GM19324 (cell line): ENCODE data around the gene TRAK1.
A peak's percentile ranks its signal among the peaks of the same experiment; 100 is the strongest.
"Not testable (repeated sequence)": the region's sequence is repeated elsewhere in the genome, so short reads cannot be mapped to it uniquely, and the experiment has no call there.

Experiments used
- ATAC-seq: cut with Tn5 transposase; IDR thresholded peaks from one replicate; pipeline ENCODE4 v1.9.1; 2021; ENCODE audit warnings: mild to moderate bottlenecking, moderate library complexity; ENCODE audit not compliant: unreplicated experiment, low FRiP score

Gene TRAK1

GRCh38 chr3:42095540-42095939 lies 4.4 kb downstream of the TRAK1 start:
- no peak for ATAC-seq

- ATAC-seq: no peak
Observed at GRCh38 chr3:42096796-42097565, 5.8 kb downstream of the TRAK1 start.

GRCh38 chr3:42097566-42097946 lies 6.4 kb downstream of the TRAK1 start:
- no peak for ATAC-seq

- ATAC-seq: no peak
Observed at GRCh38 chr3:42098171-42098570, 7.0 kb downstream of the TRAK1 start.

- ATAC-seq: no peak
Observed at GRCh38 chr3:42099020-42099765, 8.0 kb downstream of the TRAK1 start.

- ATAC-seq: no peak
Observed at GRCh38 chr3:42101048-42101447, 9.9 kb downstream of the TRAK1 start.

GRCh38 chr3:42101481-42101880 lies 10.3 kb downstream of the TRAK1 start:
- ATAC-seq: no peak

GRCh38 chr3:42102571-42102970 lies 11.4 kb downstream of the TRAK1 start:
- no peak for ATAC-seq

GRCh38 chr3:42103921-42104665 lies 12.9 kb downstream of the TRAK1 start:
- ATAC-seq: not testable (repeated sequence)

- not testable (repeated sequence) for ATAC-seq
Observed at GRCh38 chr3:42105994-42106393, 14.8 kb downstream of the TRAK1 start.

- ATAC-seq: no peak
Observed at GRCh38 chr3:42106646-42107045, 15.5 kb downstream of the TRAK1 start.

- ATAC-seq: no peak
Observed at GRCh38 chr3:42110631-42111030, 19.5 kb downstream of the TRAK1 start.

- no peak for ATAC-seq
Observed at GRCh38 chr3:42114130-42114725, 23.1 kb downstream of the TRAK1 start.

GRCh38 chr3:42115215-42115614 lies 24.1 kb downstream of the TRAK1 start:
- ATAC-seq: no peak

GRCh38 chr3:42115946-42116345 lies 24.8 kb downstream of the TRAK1 start:
- no peak for ATAC-seq

- no peak for ATAC-seq
Observed at GRCh38 chr3:42116466-42116865, 25.3 kb downstream of the TRAK1 start.

GRCh38 chr3:42117175-42118008 lies 26.2 kb downstream of the TRAK1 start:
- ATAC-seq: no peak

GRCh38 chr3:42118762-42119361 lies 27.7 kb downstream of the TRAK1 start:
- ATAC-seq: peak; percentile 50

GRCh38 chr3:42119561-42120355 lies 28.6 kb downstream of the TRAK1 start:
- ATAC-seq: no peak
